Measurements from ENCODE around the gene CREBBP. TPM values are rescaled to one million over a fixed set of nuclear protein-coding genes. Genes with fewer than 3 reads are reported as not detected.

The CREBBP gene
- total RNA-seq, 1 donor from 2014 or later: 151 TPM

- Mint-ChIP-seq H3K9me3 (no peaks in the 10 kb centered on the region), H3K4me3 (no peak overlapping the region), H3K4me1 (peaks cover 83% of the 10 kb centered on the region), H3K27me3 (ENCODE audit: low read depth) (no peaks in the 10 kb centered on the region), H3K36me3 (no peaks in the 10 kb centered on the region), H3K27ac (peak overlapping the region; percentile 14)
- TF ChIP-seq CTCF (IDR thresholded peaks at IDR 0.05; ENCODE audit: unreplicated experiment): no peak
- no peak for DNase-seq (ENCODE audit: low spot score in 2 of 2, unreplicated experiment in 2 of 2)
These were observed 57.1 kb downstream of the CREBBP start for GRCh38 chr16:3823427-3823826.

GRCh38 chr16:3822366-3823045 is 58.0 kb downstream of the CREBBP start:
- no peaks in the 10 kb centered on the region for H3K27me3 Mint-ChIP-seq (ENCODE audit: low read depth)
- no peaks in the 10 kb centered on the region for H3K36me3 Mint-ChIP-seq
- peak overlapping the region; percentile 19 for H3K27ac Mint-ChIP-seq
- no peak for DNase-seq (ENCODE audit: low spot score in 2 of 2, unreplicated experiment in 2 of 2)
- H3K4me3 Mint-ChIP-seq: no peak overlapping the region
- no peaks in the 10 kb centered on the region for H3K9me3 Mint-ChIP-seq
- no peak for TF ChIP-seq CTCF (IDR thresholded peaks at IDR 0.05; ENCODE audit: unreplicated experiment)
- H3K4me1 Mint-ChIP-seq: peaks cover 89% of the 10 kb centered on the region

GRCh38 chr16:3821184-3821583 is 59.3 kb downstream of the CREBBP start:
- H3K27me3 Mint-ChIP-seq (ENCODE audit: low read depth): no peaks in the 10 kb centered on the region
- H3K27ac Mint-ChIP-seq: peak overlapping the region; percentile 41
- DNase-seq (ENCODE audit: low spot score in 2 of 2, unreplicated experiment in 2 of 2): no peak
- no peaks in the 10 kb centered on the region for H3K36me3 Mint-ChIP-seq
- H3K9me3 Mint-ChIP-seq: no peaks in the 10 kb centered on the region
- peaks cover 93% of the 10 kb centered on the region for H3K4me1 Mint-ChIP-seq
- no peak for TF ChIP-seq CTCF (IDR thresholded peaks at IDR 0.05; ENCODE audit: unreplicated experiment)
- H3K4me3 Mint-ChIP-seq: no peak overlapping the region

GRCh38 chr16:3819746-3820724 is 60.5 kb downstream of the CREBBP start:
- peaks cover 86% of the 10 kb centered on the region for H3K4me1 Mint-ChIP-seq
- no peaks in the 10 kb centered on the region for H3K27me3 Mint-ChIP-seq (ENCODE audit: low read depth)
- no peak overlapping the region for H3K4me3 Mint-ChIP-seq
- H3K36me3 Mint-ChIP-seq: no peaks in the 10 kb centered on the region
- peak in 1 of 2 experiments; percentile 42 for DNase-seq (ENCODE audit: low spot score in 2 of 2, unreplicated experiment in 2 of 2)
- H3K9me3 Mint-ChIP-seq: no peaks in the 10 kb centered on the region
- TF ChIP-seq CTCF (IDR thresholded peaks at IDR 0.05; ENCODE audit: unreplicated experiment): no peak
- peak overlapping the region; percentile 86 for H3K27ac Mint-ChIP-seq

- Mint-ChIP-seq H3K4me1 (peaks cover 78% of the 10 kb centered on the region), H3K4me3 (no peak overlapping the region), H3K36me3 (no peaks in the 10 kb centered on the region)
These were observed 61.4 kb downstream of the CREBBP start for GRCh38 chr16:3819175-3819527.

More at GRCh38 chr16:3819175-3819527, 61.4 kb downstream of the CREBBP start:
- H3K27me3 Mint-ChIP-seq (ENCODE audit: low read depth): no peaks in the 10 kb centered on the region
- H3K9me3 Mint-ChIP-seq: no peaks in the 10 kb centered on the region
- no peak for TF ChIP-seq CTCF (IDR thresholded peaks at IDR 0.05; ENCODE audit: unreplicated experiment)
- DNase-seq (ENCODE audit: low spot score in 2 of 2, unreplicated experiment in 2 of 2): no peak
- peak overlapping the region; percentile 86 for H3K27ac Mint-ChIP-seq

Data from mesothelial cell of epicardium (in vitro differentiated cells).